Vagina (tissue), 2 donors: ENCODE results near the gene MYO1G. TPM values are rescaled to one million over a fixed set of nuclear protein-coding genes. Genes with fewer than 3 reads are reported as not detected.

Experiments used
- DNase-seq, 2 donors: peaks; one replicate each; pipeline ENCODE4 v3.0.0-alpha.2; 2017; ENCODE audit errors: extremely low spot score in 2 of 2
- H3K27ac ChIP-seq: fragments of 200-600 bp; sonication (generic); one replicate; pipeline ENCODE4 v1.5.1; 2019
- H3K27me3 ChIP-seq: fragments of 200-600 bp; sonication (generic); one replicate; pipeline ENCODE4 v1.5.1; 2019
- H3K36me3 ChIP-seq, 2 donors: fragments of 200-600 bp; sonication (generic); one replicate each; pipeline ENCODE4 v1.5.1; 2017 to 2019
- H3K4me1 ChIP-seq: fragments of 200-600 bp; sonication (generic); one replicate; pipeline ENCODE4 v1.5.1; 2019
- H3K4me3 ChIP-seq, 2 donors: fragments of 200-600 bp; sonication (generic); 1 replicate in 1 of 2; 2 replicates in 1 of 2; pipeline ENCODE4 v1.5.1; 2016 to 2019
- H3K9me3 ChIP-seq: fragments of 200-600 bp; sonication (generic); one replicate; pipeline ENCODE4 v1.5.1; 2019
- POLR2A ChIP-seq, 2 donors: fragments of 450-650 bp; IDR thresholded peaks; one replicate each; pipeline ENCODE4 v1.6.1; 2017; ENCODE audit warnings: antibody characterized with exemption in 2 of 2, mild to moderate bottlenecking in 2 of 2, moderate library complexity in 2 of 2
- POLR2AphosphoS5 ChIP-seq, 2 donors: sonication (generic); formaldehyde crosslinking; IDR thresholded peaks; one replicate each; pipeline ENCODE4 v1.9.0; 2017; ENCODE audit warnings: antibody characterized with exemption in 2 of 2, mild to moderate bottlenecking in 2 of 2, low read depth in 1 of 2; ENCODE audit not compliant: insufficient read depth in 1 of 2
- intact Hi-C: fragments of 100-400 bp; cut with DNase I; formaldehyde crosslinking; loops from one replicate; pipeline ENCODE4 v1.15.1; 2023
- total RNA-seq: library from RNA; depleted of rRNA; stranded (reverse); fragments of >200 nt; gene quantifications from one replicate; pipeline ENCODE4 v1.2.3, GENCODE V29; 2016
- TF ChIP-seq, protein P1 (sequence below), 3 experiments: fragments of 450-650 bp in 2 of 3; fragments of 200-600 bp in 1 of 3; sonication (generic) in 1 of 3; IDR thresholded peaks; one replicate each; pipeline ENCODE4 v1.5.1; 2017 to 2019; ENCODE audit warnings: antibody characterized with exemption in 3 of 3, mild to moderate bottlenecking in 2 of 3, moderate library complexity in 2 of 3

The MYO1G gene
- total RNA-seq, 1 donor from 2014 or later: 5.2 TPM

DNA sequence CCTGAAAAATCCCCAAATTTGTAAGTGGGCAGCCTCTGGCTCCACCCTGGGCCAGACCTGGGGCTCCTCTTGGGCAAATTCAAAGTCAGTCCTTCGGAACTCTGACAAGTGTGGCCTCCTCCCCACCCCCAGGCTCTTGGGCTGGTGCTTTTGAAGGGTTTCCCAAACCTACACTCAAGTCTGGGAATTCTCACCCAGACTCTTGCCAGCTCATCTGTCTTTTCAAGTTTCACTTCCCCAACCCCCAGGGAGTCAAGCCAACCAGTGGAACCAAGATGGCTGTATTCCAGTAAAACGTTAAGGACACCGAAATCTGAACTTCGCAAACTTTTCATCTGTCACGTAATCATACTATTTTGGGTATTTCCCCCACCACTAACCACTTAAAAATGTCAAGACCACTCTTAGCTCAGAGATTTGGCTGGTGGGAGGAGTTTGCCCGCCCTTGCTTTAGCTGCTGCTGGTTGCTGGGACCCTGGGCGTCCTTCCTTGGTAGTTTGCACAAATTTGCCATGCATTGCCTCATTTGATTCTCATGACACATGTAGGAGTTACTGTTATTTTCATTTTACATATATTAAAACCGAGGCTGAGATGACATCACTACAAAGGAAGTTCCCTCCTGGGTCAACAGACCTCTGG lies 1.7 kb upstream of the MYO1G start:
- H3K36me3 ChIP-seq: peaks cover 0 to 43% of the 10 kb centered on the region in 2 donors
- intact Hi-C loops: loop anchor here (10.0 kb wide), 2 partner anchors 96 to 406 kb away; partner anchors contain the start of genes DDX56 and PURB

DNA sequence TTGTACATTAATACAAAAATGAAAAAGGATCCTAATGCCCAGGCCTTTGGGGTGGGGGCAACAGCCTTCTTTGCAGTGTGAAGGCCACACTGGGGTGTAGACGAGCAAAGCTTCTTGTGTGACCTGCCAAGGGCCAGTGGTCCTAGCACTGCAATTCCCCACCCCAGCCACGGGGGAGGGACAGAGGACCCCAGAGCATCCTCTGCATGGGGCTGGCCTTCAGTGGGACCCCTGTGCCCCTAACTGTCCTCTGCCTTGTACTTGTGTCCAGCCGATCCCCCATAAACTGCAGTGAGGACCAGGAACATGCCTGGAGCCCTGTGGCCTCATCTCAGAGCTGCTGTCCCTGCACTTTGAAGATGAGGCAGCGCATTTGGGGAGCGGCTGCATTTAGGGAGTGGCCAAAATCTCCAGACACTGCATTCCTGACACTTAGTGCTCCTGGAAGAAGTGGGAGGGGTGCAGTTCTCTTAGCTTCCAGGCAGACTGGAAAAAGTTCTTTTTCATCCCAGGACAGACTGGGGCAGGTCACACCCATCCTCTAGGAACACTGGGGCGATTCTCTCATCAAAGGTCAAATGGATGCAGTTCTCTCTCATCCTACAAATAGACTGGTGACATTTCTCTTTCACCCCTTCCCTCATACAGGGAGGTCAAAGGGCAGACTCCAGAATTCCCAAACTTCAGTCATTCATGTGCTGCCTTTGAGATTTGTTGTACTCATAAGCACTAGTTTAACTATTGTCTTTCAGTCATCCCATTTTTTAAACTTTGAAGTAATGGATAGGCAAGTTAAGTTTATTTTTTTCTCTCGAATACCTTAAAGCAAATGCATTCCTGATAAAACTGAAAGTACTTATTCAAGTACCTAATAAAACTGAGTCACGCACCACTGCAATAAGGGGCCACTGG lies 922 bp upstream of the MYO1G start:
- Histone ChIP-seq H3K36me3 (peaks cover 0 to 38% of the 10 kb centered on the region in 2 donors), H3K27me3 (no peaks in the 10 kb centered on the region), H3K4me3 (no peak overlapping the region), H3K9me3 (no peaks in the 10 kb centered on the region), H3K4me1 (peaks cover 30% of the 10 kb centered on the region), H3K27ac (peak overlapping the region; percentile 37)
- TF ChIP-seq, protein P1, sequence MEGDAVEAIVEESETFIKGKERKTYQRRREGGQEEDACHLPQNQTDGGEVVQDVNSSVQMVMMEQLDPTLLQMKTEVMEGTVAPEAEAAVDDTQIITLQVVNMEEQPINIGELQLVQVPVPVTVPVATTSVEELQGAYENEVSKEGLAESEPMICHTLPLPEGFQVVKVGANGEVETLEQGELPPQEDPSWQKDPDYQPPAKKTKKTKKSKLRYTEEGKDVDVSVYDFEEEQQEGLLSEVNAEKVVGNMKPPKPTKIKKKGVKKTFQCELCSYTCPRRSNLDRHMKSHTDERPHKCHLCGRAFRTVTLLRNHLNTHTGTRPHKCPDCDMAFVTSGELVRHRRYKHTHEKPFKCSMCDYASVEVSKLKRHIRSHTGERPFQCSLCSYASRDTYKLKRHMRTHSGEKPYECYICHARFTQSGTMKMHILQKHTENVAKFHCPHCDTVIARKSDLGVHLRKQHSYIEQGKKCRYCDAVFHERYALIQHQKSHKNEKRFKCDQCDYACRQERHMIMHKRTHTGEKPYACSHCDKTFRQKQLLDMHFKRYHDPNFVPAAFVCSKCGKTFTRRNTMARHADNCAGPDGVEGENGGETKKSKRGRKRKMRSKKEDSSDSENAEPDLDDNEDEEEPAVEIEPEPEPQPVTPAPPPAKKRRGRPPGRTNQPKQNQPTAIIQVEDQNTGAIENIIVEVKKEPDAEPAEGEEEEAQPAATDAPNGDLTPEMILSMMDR (IDR thresholded peaks at IDR 0.05): no peak
- TF ChIP-seq POLR2A (IDR thresholded peaks at IDR 0.05): no peak
- no peak for TF ChIP-seq POLR2AphosphoS5 (IDR thresholded peaks at IDR 0.05; ENCODE audit: insufficient read depth in 1 of 2, low read depth in 1 of 2)
- DNase-seq: no peak
- intact Hi-C loops: loop anchor here (10.0 kb wide), 2 partner anchors 95 to 405 kb away; partner anchors contain the start of genes DDX56 and PURB

More for the DNA sequence above, 1.7 kb upstream of the MYO1G start:
- Histone ChIP-seq H3K4me1 (peaks cover 37% of the 10 kb centered on the region), H3K4me3 (no peak overlapping the region), H3K9me3 (no peaks in the 10 kb centered on the region), H3K27ac (peak overlapping the region; percentile 37), H3K27me3 (no peaks in the 10 kb centered on the region)
- TF ChIP-seq POLR2AphosphoS5 (IDR thresholded peaks at IDR 0.05; ENCODE audit: insufficient read depth in 1 of 2, low read depth in 1 of 2) (no peak), POLR2A (IDR thresholded peaks at IDR 0.05) (no peak)
- TF ChIP-seq, protein P1 (IDR thresholded peaks at IDR 0.05): no peak
- DNase-seq: no peak

- intact Hi-C loops: no loop called here
- no peak for DNase-seq
- peaks cover 21% of the 10 kb centered on the region for H3K4me1 ChIP-seq
- H3K27ac ChIP-seq: peak overlapping the region; percentile 13
- H3K36me3 ChIP-seq: peaks cover 0 to 20% of the 10 kb centered on the region in 2 donors
- H3K4me3 ChIP-seq: peak overlapping the region; percentile 21 to 26
- TF ChIP-seq POLR2AphosphoS5 (IDR thresholded peaks at IDR 0.05; ENCODE audit: insufficient read depth in 1 of 2, low read depth in 1 of 2) (no peak), POLR2A (IDR thresholded peaks at IDR 0.05) (no peak)
- TF ChIP-seq, protein P1 (IDR thresholded peaks at IDR 0.05): no peak
- no peaks in the 10 kb centered on the region for H3K27me3 ChIP-seq
- H3K9me3 ChIP-seq: no peaks in the 10 kb centered on the region
Measured at GRCh38 chr7:44977959-44978335, 868 bp downstream of the MYO1G start.

DNA sequence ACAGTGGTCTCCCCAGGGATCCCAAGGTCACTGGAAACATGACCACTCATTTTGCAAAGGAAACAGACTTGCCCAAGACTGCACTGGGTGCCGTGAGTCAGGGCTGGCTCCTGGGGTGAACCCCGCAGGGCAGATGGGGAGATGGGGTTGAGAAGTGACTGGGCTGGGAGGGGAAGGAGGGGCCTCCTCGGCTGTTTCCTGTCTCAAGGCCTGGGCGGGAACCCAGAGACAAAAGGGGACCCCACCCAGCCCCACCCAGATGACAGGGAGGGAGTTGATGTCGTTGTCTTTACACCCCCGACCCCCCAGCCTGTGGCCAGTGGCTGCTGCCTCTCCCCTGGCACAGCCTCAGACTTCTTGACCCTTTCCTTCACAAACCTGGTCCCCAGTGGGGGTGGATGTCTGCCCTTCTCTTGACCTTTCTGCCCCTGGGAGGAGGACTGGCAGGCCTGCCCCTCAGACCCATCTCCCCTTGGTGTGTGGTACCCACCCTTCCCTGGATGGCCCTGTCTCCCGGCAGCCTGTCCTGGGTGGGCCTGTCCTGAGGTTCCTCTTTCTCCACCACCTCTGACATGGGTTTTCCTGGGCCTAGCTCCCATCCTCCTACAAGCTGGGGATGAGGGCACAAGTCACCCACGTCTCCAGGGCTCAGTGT lies 1.4 kb downstream of the MYO1G start:
- Histone ChIP-seq H3K9me3 (no peaks in the 10 kb centered on the region), H3K4me3 (peak overlapping the region; percentile 8 to 21), H3K27me3 (no peaks in the 10 kb centered on the region), H3K27ac (peak overlapping the region; percentile 13), H3K4me1 (peaks cover 21% of the 10 kb centered on the region), H3K36me3 (peaks cover 0 to 15% of the 10 kb centered on the region in 2 donors)
- no peak for TF ChIP-seq POLR2A (IDR thresholded peaks at IDR 0.05)
- TF ChIP-seq POLR2AphosphoS5 (IDR thresholded peaks at IDR 0.05; ENCODE audit: insufficient read depth in 1 of 2, low read depth in 1 of 2): no peak
- TF ChIP-seq, protein P1 (IDR thresholded peaks at IDR 0.05): no peak
- intact Hi-C loops: no loop called here
- DNase-seq: peak in 1 of 2 donors; percentile 91
